GM04504 (cell line): ENCODE data around the gene MYL2.
"Not testable (repeated sequence)": the region's sequence is repeated elsewhere in the genome, so short reads cannot be mapped to it uniquely, and the experiment has no call there.

Source experiments
- DNase-seq: peaks from one replicate; pipeline ENCODE4 v3.0.0-alpha.2; 2012; ENCODE audit warnings: low read depth

The MYL2 gene, protein sequence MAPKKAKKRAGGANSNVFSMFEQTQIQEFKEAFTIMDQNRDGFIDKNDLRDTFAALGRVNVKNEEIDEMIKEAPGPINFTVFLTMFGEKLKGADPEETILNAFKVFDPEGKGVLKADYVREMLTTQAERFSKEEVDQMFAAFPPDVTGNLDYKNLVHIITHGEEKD

DNA sequence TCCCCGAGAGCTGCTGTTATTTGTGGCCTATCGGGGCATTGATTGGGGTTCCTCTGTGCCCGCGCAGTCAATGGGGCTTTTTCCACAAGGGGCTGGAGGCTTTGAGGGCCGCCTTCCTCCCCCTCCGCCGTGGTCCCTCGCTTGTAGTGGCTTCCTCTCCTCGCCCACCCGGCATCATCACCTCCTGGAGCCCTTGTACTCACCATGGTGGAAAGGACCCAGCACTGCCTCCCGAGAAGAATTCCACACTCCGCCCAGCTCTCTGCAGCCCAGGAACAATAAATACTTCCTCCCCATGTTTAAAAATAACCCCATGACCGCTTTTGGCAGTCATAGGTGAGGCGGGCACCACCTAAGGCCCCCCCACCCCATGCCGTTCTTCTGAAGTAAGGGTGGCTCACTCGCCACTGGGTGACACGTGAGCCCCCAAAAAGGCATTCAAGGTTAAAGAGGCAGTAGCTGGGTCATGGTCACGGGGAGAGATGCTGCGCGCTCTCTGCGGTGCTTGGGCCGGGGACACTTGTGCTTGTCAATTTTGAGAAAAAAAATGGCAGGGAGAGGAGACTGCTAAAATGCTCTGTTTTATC lies at the start of gene MYL2:
TSS of gene MYL2 (minus strand) at position 256 of the 587 bp plus-strand sequence. CDS start at position 206, 50 bp downstream.
- DNase-seq = no peak

DNA sequence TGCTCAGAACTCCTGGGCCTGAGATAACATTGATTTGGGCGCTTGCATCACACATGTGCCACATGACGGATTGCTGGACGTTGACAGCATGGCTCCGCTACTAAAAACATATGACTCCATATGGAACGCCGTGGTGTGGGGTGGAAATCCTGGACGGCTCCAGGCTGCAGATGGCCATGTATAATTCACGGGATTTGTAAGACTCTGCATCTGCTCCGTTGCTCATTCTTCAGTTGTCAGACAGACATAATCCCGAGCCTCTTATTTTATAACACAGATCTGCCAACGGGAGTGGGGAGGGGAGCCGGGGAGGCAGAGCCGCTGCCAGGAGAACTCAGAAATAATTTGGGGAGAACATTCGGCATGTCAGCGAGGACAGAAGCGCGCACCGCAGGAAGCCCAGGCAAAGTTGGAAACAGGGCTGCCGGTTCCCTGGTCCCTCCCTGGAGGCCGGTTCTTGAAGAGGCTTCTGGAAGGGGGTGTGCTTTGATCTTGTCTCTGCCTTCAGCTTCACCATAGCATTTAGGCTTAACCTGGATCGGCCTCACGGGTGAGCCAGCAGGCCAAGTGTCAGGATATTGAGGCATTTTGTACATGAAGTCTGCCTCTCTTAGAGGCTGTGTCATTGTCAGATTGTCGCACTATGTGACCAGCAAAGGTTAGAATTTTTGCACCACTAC lies 45.8 kb upstream of the MYL2 start:
- DNase-seq = no peak

DNA sequence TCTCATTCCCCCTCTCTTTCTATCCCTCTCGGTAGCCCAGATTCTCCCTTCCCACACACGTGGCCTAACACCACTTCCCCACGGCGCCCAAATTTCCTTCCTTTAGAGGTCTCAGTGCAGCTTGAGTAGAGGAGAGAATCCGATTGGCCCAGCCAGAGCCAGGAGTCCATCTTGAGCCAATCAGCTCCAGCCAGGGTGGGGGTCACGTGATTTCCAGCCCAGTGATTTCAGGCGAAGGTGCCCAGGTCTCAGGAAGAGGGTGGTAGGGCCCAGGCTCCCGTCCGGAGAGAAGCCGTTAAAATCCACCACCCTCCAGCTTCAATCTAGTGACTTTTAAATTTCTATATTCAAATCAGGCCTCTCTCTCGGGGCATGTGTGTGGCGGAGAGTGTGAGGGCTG lies 45.2 kb upstream of the MYL2 start:
- no peak for DNase-seq

GRCh38 chr12:110960795-110961194 lies 40.4 kb upstream of the MYL2 start:
- DNase-seq = no peak

- no peak for DNase-seq
Observed at GRCh38 chr12:110957652-110958051, 37.3 kb upstream of the MYL2 start.

GRCh38 chr12:110957159-110957558 lies 36.8 kb upstream of the MYL2 start:
- no peak for DNase-seq

GRCh38 chr12:110950867-110951266 lies 30.5 kb upstream of the MYL2 start:
- DNase-seq = not testable (repeated sequence)

DNA sequence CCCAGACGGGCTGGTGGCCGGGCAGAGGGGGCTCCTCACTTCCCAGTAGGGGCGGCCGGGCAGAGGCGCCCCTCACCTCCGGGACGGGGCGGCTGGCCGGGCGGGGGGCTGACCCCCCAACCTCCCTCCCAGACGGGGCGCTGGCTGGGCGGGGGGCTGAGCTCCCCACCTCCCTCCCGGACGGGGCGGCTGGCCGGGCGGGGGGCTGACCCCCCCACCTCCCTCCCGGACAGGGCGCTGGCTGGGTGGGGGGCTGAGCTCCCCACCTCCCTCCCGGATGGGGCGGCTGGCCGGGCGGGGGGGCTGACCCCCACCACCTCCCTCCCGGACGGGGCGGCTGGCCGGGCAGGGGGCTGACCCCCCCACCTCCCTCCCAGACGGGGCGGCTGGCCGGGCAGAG lies 30.1 kb upstream of the MYL2 start:
- DNase-seq = not testable (repeated sequence)

GRCh38 chr12:110948041-110948440 lies 27.7 kb upstream of the MYL2 start:
- DNase-seq = no peak

DNA sequence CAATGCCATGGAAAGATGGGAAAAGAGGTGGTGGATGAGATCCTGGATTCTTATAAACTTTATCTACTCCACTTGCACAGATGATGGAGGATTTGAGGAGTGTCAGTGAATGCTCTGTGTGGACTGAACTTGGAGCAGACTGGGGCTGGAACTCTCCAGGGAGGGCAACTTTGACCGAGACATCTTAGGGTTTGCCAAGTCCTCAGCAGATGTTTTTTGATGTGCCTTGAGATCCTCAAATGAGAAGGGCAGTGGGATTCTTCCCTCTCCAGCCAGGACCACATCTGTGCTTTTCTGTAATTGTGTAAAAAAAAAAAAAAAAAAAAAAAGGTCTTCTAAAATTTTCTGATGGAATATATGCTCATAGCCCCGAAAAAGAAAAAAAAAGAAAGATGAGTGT lies 23.0 kb upstream of the MYL2 start:
- no peak for DNase-seq

DNA sequence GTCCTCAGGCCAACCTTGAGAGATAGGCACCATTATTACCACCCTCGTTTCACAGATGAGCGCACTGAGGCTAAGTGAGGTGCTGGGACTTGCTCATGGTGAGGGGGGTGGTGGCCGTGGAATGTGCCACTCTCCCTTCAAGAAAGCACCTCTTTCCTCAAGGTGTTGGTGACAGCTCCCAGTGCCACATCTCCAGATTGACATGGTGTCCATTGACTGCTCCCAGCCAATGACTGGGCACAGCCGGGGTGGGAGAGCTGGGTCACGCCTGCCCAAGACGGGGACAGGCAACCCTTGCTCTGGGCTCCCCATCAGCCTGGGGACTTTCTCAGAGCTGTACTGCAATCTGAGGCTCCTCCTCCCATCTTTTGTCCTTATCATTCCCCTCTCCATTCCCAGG lies 21.0 kb upstream of the MYL2 start:
- no peak for DNase-seq

DNA sequence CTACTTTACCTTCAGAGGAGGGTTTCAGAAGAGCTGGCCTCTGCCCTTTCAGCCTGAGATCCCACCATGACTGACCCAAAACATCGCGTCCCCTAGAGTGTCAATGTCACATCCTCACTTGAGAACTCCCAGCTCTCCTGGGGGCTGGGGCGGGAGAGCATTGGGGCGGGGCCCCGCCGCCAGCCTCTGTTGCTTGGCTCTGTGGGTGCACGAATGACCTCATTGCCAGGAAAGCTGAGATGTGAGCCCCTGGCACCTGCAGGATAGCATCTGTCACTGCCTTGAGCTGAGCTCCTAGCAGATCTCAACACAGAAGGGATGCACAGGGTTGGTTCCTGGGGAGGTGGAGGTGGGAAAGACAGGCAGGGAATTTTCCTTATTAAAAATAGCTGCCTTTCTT lies 20.6 kb upstream of the MYL2 start:
- no peak for DNase-seq

- DNase-seq = no peak
Observed at GRCh38 chr12:110940296-110940695, 19.9 kb upstream of the MYL2 start.

- peak; percentile 6 for DNase-seq
Observed at GRCh38 chr12:110937104-110937641, 16.8 kb upstream of the MYL2 start.

DNA sequence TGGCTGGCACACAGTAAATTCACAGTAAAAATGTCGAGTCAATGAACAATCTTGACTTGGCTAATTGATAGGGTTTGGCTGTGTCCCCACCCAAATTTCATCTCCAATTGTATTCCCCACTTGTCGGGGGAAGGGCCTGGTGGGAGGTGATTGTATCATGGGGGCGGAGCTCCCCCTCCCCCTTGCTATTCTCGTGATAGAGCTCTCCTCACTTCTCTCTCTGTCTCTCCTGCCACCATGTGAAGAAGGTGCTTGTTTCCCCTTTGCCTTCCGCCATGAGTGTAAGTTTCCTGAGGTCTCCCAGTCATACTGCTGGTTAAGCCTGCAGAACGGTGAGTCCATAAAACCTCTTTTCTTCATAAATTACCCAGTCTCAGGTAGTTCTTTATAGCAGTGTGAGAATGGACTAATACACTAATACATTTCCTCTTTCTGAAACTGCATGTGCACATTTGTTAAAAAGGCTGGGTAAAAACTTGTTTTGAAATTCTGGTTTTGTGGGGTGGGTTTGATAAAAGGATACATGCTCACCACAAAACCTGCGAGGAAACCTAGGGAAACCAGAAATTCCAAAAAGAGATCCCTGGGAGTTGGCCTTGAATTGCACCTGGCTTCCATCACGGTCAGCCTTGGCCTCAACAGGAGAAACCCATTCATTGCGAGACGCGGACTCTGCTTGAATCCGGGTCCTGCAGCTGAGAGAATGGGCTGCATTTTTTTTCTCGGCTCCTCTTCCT lies 16.2 kb upstream of the MYL2 start:
- DNase-seq = no peak

GRCh38 chr12:110935588-110935987 lies 15.2 kb upstream of the MYL2 start:
- DNase-seq = no peak

- no peak for DNase-seq
Observed at GRCh38 chr12:110934093-110934852, 13.9 kb upstream of the MYL2 start.

DNA sequence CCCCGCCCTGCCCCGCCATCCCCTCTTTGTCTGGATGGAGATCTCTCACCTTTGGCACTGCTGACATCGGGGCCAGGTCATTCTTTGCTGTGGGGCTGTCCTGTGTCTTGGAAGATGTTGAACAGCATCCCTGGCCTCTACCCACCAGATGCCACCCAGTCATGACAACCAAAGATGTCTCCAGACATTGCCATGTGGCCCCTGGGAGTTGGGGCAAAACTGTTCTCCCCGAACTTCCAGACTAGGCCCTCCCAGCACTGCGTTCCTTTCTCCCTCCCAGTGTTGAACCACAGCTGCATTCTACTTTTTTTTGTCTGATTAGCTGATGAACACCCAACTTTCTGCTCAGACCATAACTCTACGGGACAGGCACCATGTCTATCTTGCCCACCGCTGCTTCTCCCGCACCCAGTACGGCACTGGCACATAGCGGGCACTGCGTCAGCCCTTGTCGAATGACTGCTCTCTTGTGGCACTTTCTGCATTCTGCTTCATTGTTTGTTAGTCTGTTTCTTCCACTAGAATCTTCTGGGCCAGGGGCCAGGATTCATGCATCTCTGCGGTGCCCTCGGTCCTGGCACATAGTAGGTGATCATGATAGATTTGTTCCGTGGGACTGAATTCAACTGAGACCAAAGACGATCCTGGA lies 13.1 kb upstream of the MYL2 start:
- no peak for DNase-seq

DNA sequence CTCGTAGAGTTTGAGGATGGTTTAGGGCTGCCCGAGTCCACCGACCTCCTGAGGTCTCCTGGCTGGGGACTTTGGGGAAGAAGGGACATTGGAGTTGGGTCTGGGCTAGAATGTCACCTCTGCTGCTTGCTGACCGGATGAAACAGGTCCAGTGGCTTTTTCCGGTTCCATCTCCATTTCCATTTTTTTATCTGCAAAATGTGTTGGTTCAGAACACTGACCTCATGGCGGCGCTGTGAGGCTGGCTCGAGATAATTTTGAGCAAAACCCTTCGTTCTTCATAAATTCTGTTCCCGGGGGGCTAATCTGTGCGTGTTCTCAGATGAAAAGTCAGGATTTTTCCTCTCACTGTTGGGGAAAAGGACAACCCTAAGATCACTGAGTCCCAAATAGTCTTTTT lies 11.7 kb upstream of the MYL2 start:
- no peak for DNase-seq

DNA sequence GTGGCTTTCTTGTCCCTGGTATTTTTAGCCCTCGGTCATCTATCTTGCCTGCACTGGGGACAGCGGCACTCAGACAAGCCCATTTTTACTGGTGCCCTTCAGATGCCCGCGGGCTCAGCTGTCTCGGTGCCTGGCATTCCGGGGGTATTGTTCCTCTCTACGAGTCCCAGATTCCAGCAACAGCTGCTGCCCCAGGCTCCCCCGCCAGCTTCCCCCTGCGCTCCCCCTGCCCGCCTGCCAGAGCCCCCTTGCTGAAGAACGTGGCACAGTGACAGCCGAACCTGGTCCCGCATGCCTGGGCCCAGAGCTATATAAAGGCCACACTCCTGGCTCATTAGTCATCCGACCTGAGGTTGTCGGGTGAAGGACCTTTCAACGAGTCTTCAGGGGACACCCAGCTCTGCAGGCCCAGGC lies 10.9 kb upstream of the MYL2 start:
- no peak for DNase-seq
